NK-92 (cell line): ENCODE results near the gene METTL15.
"Not testable (repeated sequence)": the region's sequence is repeated elsewhere in the genome, so short reads cannot be mapped to it uniquely, and the experiment has no call there.

Experiments
- DNase-seq: peaks from one replicate; lab custom pipeline; 2025; ENCODE audit not compliant: unreplicated experiment; lab: John Stamatoyannopoulos, UW

The METTL15 gene

DNA sequence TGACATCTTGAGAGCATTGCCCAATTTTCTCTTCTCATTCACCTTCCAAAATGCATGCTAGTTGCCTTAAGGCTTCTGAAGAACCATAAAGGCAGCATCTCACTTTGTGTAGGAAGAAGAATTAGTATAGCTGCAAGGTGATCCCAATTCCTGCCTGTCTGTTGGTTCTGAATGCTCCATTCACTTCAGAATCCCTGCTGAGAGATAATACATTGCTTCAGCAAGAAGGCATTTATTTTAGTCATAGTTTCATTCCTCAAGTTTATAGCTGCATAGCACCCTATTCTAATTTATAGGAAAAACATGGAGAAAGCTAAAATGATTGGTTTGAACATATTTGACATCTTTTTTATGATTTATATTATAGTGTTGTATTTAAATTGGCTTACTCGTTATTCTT is 181.3 kb downstream of the METTL15 start:
- no peak for DNase-seq

DNA sequence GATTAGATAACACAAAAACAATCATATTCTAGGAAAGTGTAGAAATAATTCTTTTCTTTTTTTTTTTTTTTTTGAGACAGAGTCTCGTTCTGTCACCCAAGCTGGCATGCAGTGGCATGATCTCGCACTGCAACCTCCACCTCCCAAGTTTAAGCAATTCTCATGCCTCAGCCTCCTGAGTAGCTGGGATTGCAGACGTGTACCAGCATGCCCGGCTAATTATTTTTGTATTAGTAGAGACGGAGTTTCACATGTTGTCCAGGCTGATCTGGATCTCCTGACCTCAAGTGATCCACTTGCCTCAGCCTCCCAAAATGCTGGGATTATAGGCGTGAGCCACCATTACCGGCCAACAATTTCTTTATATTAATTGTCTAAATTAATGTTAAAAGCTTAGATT is 182.8 kb downstream of the METTL15 start:
- not testable (repeated sequence) for DNase-seq

DNA sequence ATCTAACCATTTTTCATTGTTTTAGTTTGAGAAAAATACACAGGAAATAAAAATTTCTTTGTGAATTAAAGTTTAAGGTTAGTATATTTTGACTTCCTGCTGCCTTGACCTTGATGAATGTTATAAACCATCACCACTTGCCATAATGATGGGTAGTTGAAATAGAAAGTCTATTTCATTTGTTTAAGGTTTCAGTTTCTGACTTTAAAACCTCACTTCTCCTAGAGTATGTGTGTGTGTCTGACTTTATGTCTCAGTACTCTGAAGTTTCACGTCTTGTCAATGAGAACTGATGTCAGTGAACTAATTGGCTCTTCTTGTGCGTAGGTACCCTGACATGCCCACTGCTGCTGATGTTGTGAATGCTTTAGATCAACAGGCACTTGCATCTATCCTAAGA is 188.2 kb downstream of the METTL15 start:
- DNase-seq, result no peak

DNA sequence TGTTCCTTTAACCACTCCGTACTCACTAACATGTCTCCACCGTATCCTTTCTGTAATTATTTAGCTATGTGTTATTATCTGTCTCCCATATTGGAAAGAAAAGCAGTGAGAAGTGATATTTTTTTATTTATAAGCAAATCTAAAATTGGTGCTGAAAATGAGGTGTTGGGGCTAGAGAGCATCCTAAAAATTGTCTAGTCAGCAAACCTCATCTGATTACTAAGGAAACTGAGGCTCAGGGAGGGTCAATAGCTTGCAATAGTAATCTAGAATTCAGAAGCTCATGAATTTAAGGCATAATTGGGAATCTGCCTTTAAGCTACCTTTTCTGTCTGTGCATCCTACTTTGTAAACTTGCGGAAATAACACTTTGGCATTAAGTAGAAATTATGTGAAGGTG is 190.0 kb downstream of the METTL15 start:
- DNase-seq, result no peak

DNA sequence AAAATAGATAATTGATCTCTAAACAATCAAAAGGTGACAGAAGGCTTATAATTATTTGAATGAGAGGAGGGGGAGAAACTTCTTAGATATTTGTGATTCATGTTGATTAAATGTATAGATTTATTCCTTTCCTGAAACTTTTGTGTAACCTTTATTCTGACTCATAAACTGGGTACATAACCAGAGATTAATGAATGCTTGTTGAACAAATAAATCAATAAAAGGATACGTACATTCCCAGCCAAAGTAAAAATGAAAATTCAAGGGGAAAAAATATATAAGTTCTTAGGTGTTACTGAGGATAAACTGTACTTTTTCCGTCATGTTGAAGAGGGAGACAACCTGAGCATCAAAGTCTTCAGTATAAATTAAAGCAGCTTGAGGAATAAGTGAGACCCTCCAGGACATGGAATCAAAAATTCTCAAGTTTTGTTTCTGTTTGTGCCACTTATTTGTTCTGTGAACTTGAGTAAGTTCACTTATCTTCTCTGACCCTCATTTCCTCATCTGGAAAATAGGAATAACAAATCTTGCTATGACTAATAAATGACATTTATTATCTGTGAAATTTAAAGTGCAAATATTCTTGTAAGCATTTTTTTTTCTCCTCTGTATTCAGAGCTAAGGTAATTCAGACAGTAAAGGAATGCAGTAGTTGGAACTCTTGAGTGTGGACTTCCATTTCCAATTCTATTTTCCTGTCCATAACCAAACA is 195.4 kb downstream of the METTL15 start:
- DNase-seq, result no peak

DNA sequence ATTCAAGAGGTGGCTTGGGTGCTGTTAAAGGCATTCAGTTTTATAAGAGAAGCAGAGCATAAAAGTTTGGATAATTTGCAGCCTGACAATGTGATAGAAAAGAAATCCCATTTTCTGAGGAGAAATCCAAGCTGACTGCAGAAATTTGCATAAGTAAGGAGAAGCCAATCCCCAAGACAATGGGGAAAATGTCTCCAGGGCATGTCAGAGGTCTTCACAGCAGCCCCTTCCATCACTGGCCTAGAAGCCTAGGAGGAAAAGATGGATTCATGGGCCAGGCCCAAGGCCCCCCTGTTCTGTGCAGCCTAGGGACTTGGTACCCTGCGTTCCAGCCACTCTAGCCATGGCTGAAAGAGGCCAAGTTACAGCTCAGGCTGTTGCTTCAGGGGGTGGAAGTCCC is 207.3 kb downstream of the METTL15 start:
- DNase-seq, result no peak

DNA sequence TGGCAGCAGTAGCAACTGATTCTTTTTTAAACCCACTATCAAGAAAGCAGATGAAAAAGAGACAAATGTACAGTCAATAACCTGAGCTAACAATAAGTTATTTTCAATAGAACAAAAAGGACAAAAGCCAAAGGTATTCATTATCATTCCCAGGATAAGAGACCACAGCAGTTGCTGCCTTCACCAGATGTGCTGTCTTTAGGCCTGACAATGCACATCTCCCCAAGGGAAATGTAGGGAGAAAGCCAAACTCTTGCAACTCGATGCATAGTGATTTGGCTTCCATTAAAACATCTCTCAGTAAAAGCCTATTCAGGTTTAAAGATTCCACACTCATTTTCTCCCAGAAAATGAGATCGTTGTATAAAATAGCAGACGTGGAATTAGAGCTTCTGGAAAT is 210.7 kb downstream of the METTL15 start:
- no peak for DNase-seq

- no peak for DNase-seq
Measured at GRCh38 chr11:28323621-28324020, 215.4 kb downstream of the METTL15 start.

DNA sequence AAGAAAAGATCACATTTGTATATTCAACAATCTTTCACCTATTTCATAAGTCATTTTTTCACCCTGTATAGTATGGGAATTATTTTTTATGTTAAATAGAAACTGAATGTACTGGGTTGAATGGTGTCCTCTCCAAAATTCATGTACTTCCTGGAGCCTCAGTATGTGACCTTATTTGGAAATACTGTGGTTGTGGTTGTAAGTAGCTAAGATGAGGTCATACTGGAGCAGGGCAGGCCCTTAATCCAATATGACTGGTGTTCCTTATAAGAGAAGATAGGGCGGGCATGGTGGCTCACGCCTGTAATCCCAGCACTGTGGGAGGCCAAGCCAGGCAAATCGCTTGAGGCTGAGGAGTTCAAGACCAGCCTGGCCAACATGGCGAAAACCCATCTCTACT is 224.2 kb downstream of the METTL15 start:
- not testable (repeated sequence) for DNase-seq

DNA sequence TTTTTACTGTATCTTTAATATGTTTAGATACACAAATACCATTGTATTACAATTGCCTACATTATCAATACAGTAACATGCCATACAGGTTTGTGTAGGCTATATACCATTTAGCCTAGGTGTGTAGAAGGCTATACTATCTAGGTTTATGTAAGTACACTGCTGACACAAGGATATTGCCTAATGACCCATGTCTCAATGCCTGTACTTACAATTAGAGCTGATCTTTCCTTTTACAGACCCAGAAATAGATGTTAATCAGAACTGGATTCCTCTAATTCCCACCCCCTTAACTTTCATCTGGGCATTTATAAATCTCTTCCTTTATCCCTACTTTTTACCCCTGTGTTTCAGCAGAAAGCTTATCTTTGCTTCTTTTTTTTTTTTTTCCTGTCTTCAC is 229.5 kb downstream of the METTL15 start:
- no peak for DNase-seq

DNA sequence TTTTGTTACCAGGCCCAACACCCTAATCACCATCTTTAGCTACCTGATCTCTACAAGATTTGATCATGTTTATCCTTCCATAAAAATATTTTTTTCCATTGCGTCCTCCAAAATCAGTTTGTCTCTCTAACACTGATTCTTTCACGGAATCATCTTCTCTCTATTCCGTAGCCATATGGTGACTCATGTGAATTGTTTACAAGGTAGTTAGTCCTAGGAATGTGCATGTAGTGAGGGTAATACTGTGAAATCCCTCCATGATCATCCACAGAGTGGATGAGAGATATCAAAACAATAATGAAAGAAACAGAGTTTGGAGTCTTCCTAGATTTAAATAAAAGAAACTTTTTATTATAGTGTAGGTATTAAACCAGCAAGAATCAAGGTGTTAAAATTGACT is 230.2 kb downstream of the METTL15 start:
- DNase-seq, result no peak

DNA sequence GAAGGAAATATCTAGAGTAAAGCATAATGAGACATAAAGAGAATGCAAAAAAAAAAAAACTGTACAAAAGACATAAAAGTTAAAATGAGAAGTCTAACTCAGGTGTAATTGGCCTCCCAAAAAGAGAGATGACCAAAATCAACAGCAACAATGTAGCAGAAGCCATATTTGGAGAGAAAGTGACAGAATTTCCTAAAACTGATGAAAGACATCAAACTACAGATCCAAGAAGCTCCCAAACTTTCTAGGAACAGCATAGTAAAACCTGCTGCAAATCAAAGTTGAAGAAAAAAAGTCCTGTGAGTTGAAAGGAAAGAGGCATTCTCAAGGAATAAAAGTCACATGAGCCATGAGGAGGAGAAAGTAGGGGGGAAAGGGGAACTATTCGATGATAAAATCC is 231.3 kb downstream of the METTL15 start:
- DNase-seq, result no peak

- no peak for DNase-seq
Measured at GRCh38 chr11:28342716-28343115, 234.5 kb downstream of the METTL15 start.

GRCh38 chr11:28343304-28344233 is 235.4 kb downstream of the METTL15 start:
- no peak for DNase-seq

GRCh38 chr11:28346209-28346608 is 238.0 kb downstream of the METTL15 start:
- DNase-seq, result no peak

DNA sequence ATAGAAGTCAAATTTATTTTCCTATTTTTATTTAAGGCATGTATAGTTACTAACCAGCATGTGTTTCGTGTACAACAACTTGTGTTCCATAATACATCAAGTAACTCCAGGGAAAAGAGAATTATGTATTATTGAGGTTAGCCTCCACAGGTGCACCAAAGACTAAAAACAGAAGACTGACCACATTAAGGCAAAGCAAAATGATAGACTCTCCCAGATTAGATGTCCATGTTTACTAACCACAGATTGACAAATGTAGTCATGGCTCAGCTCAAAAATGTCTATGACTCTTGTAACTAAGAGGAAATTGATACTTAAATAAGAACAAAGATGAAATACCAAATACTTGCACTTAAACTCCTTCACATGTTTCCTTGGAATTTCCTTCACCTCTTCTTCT is 238.5 kb downstream of the METTL15 start:
- no peak for DNase-seq

- DNase-seq, result no peak
Measured at GRCh38 chr11:28347371-28347770, 239.2 kb downstream of the METTL15 start.

GRCh38 chr11:28350216-28350615 is 242.0 kb downstream of the METTL15 start:
- DNase-seq, result no peak

- no peak for DNase-seq
Measured at GRCh38 chr11:28353991-28354390, 245.8 kb downstream of the METTL15 start.

DNA sequence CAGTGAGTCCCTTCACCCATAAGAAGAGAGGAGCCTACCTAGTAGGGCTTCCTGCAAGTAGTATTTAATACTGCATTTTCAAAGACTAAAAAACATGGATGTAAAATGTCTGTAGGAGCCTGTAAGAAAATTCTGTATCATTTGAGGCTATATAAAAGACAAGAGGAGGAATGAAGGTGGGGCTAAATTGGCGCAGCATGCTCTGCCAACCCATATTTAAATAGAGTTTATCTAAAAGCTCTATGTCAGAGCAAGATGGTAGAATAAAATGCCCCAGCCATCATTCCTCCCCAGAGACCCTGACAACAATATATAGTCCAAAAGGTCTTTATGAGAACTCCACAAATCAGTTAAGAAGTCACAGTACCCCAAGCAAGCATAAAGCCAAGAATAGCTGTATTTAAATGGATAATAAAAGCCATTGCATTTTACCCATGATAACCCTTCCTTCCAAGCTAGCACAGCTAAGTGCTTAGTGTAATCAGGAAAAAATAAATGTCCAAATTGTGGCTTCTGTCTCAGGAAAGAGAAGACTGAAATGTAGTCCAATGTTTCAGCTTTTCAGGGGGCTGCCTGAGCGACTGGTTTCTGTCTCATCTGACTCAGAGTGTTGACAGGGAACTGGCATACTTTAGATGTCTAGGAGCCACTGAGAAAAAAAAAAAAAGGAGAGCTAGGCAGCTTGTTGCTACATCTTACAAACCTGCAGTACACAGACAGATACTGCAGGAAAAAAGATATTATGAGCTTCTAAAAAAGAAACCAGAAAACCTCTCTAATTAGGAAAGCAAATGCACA is 258.6 kb downstream of the METTL15 start:
- no peak for DNase-seq

GRCh38 chr11:28378095-28378494 is 269.9 kb downstream of the METTL15 start:
- DNase-seq, result not testable (repeated sequence)
